Measurements from ENCODE around the gene LYAR. TPM values are rescaled to one million over a fixed set of nuclear protein-coding genes. Genes with fewer than 3 reads are reported as not detected.

The LYAR gene, protein sequence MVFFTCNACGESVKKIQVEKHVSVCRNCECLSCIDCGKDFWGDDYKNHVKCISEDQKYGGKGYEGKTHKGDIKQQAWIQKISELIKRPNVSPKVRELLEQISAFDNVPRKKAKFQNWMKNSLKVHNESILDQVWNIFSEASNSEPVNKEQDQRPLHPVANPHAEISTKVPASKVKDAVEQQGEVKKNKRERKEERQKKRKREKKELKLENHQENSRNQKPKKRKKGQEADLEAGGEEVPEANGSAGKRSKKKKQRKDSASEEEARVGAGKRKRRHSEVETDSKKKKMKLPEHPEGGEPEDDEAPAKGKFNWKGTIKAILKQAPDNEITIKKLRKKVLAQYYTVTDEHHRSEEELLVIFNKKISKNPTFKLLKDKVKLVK
- total RNA-seq, result 10 to 100 TPM; 14.6 to 18.2 TPM
- 16.9 to 35.1 reads per million in 2 donors for total RNA-seq

DNA sequence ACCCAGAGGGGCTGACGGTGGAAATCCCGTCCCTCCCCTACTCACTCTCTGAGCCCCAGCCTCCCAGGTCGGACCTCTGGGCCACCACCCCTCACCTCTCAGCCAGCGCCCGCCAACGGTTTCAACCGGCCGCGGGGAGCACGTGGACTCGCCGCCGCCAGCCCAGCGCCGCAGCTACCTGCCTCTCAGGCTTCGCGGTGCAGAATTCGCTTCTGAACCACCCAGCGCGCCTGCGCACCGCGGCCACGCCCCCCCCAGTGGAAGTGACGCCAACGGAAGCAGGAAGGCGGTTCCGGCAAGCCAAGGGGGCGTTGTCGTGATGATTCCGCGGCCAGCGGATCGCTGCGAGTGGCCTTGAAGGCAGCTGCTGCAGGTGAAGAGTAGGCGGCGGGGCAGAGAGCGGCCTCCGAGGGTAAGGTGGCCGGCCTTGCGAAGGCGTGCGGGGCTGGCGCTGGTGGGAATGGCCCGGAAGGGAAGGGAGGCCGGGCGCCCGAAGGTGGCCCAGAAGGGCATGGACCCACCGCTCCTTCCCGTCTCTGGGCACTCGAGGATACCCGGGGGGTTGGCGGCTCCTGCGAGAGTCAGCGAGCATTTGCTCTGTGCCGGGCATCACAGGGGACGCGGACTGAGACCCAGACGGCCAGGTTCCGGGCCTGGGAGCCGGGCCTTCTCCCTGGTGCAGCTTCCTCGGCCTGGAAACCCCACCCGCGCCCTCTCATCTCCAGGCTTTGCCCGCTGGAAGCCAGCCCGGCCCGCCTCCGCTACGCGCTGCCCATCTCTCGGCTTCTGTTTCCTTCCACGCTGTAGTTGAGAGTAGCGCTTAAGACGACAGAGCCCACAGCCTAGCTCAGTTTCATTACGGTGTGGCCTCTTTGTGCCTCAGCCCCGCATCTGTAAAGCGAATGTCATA is at the start of gene LYAR, which contains the start of gene ZBTB49:
TSS of gene LYAR (minus strand) at position 214 of the 910 bp plus-strand sequence. CDS start 6,412 bp downstream, outside the sequence.
TSS of gene ZBTB49 (plus strand) at position 311 of the 910 bp plus-strand sequence. CDS start 9,695 bp downstream, outside the sequence.
- ATAC-seq, result peak; percentile 93
- Mint-ChIP-seq H3K4me3 (peak within 1 kb of the TSS; percentile 97), H3K27me3 (no peaks in the 10 kb centered on the region), H3K36me3 (ENCODE audit: low read depth) (peaks cover 5% of the 10 kb centered on the region), H3K27ac (peak within 1 kb of the TSS; percentile 87), H3K4me1 (peaks cover 43% of the 10 kb centered on the region)
- DNase-seq, result peak; percentile 90 to 96 (median 96)
- H3K9me3 ChIP-seq (ENCODE audit: control insufficient read depth, low read length, poor library complexity, severe bottlenecking), result no peaks in the 10 kb centered on the region

DNA sequence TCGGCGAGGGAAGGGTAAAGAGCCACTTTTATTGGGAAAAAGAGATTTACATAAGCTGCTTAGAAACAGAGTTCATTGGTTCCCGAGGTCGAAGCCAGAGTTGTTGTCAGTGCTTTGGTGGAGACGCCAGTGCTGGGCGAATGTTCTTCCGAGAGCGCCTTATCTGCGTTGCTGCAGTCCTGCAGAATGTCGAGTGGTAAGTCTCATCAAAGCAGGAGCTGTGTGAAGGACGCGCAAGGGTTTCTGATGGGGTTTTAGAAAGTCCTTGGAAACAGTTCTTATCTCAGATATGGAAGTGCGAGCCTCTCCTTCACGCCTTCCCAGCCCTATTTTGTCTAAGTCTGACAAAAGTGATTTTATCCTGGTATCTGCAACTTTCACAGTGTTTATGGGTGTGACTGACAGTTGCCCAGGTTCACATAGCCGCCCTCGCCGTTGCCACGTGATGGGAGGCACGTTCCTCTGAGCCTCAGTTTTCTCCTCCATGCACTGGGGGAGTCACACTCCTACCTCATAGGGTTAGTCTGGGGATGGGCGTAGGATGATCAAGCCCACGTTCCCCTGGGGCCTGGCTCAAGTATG is 49.6 kb upstream of the LYAR start:
- Mint-ChIP-seq H3K4me3 (no peak overlapping the region), H3K36me3 (ENCODE audit: low read depth) (no peaks in the 10 kb centered on the region), H3K27me3 (no peaks in the 10 kb centered on the region), H3K27ac (no peak overlapping the region), H3K4me1 (peaks cover 8% of the 10 kb centered on the region)
- ATAC-seq, result no peak
- no peaks in the 10 kb centered on the region for H3K9me3 ChIP-seq (ENCODE audit: control insufficient read depth, low read length, poor library complexity, severe bottlenecking)
- no peak for DNase-seq

DNA sequence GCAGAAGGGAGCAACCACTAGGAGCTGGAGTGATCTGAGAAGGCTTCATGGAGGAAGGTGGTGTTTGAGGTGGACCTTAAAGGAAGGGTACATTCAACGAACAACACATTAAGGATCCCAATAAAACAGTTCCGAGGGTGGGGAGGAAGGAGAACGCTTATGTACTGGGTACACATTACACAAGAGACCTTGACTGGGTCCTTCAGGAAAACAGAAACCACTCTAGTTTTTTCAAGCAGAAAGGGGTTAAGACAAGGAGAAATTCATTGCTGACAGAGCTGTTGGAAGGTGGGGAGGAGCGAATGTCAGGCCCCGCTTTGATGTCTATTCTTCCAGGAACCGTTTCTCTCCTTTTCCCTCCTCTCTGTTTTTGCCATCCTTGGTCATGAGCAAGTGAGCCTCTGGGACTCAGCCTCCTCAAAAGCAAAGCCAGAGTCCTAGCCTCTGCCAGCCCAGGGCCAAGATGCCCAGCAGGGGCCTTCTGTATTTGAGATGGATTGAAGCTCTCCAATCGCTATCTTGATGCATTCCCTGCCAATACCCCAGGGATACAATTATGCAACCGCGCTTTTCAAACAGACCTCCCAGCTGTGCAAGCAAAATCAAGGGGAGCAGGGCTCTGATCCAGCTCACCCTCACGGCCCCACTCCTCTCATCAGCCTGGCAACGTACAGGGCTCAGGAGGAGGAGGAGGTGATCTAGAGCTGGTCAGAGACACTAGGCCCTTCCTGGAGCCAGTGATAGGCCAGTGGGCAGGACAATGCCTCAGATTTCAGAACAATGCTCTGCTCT is 48.5 kb upstream of the LYAR start:
- Mint-ChIP-seq H3K27ac (no peak overlapping the region), H3K27me3 (no peaks in the 10 kb centered on the region), H3K4me3 (no peak overlapping the region), H3K36me3 (ENCODE audit: low read depth) (no peaks in the 10 kb centered on the region), H3K4me1 (peaks cover 8% of the 10 kb centered on the region)
- no peaks in the 10 kb centered on the region for H3K9me3 ChIP-seq (ENCODE audit: control insufficient read depth, low read length, poor library complexity, severe bottlenecking)
- ATAC-seq, result no peak
- no peak for DNase-seq

DNA sequence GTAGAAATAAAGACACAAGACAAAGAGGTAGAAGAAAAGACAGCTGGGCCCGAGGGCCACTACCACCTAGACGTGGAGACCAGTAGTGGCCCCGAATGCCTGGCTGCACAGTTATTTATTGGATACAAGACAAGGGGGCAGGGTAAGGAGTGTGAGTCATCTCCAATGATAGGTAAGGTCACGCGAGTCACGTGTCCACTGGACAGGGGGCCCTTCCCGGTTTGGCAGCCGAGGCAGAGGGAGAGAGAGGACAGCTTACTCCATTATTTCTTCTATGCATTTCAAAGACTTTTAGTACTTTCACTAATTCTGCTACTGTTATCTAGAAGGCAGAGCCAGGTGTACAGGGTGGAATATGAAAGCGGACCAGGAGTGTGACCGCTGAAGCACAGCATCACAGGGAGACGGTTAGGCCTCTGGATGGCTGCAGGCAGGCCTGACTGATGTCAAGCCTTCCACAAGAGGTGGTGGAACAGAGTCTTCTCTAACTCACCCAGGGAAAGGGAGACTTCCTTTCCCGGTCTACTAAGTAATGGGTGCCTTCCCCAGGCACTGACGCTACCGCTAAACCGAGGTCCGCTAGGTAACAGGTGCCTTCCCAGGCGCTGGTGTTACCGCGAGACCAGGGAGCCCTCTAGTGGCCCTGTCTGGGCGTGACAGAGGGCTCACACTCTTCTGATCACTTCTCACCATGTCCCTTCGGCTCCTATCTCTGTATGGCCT is 45.0 kb upstream of the LYAR start:
- H3K27me3 Mint-ChIP-seq, result no peaks in the 10 kb centered on the region
- DNase-seq, result peak; percentile 54 to 69 (median 59)
- peak; percentile 93 for ATAC-seq
- no peaks in the 10 kb centered on the region for H3K9me3 ChIP-seq (ENCODE audit: control insufficient read depth, low read length, poor library complexity, severe bottlenecking)
- no peak overlapping the region for H3K27ac Mint-ChIP-seq
- H3K36me3 Mint-ChIP-seq (ENCODE audit: low read depth), result no peaks in the 10 kb centered on the region
- H3K4me3 Mint-ChIP-seq, result peak overlapping the region; percentile 41
- peaks cover 6% of the 10 kb centered on the region for H3K4me1 Mint-ChIP-seq

DNA sequence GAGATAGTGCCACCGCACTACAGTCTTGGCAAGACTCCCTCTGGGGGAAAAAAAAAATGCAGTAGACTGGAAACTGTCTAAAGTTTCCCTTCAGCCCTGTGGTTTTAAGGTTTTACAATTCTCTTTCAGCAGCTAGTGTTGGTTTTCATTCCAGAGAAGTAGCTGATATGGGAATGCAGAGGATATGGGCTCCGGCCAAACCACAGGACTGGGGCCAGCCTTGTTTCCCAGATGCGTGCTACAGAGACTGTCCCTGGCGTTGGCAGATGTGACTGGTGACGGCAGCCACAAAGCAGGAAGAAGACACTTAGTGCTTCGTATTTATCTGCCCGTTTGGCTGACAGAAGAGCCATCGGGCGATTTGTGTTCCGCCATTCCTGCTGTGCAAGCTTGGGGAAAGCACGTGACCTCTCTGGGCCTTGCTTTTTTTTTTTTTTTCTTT is 43.3 kb upstream of the LYAR start:
- no peak for ATAC-seq
- DNase-seq, result no peak
- Mint-ChIP-seq H3K27me3 (no peaks in the 10 kb centered on the region), H3K4me1 (peaks cover 6% of the 10 kb centered on the region), H3K4me3 (no peak overlapping the region), H3K36me3 (ENCODE audit: low read depth) (no peaks in the 10 kb centered on the region), H3K27ac (no peak overlapping the region)
- H3K9me3 ChIP-seq (ENCODE audit: control insufficient read depth, low read length, poor library complexity, severe bottlenecking), result no peaks in the 10 kb centered on the region

DNA sequence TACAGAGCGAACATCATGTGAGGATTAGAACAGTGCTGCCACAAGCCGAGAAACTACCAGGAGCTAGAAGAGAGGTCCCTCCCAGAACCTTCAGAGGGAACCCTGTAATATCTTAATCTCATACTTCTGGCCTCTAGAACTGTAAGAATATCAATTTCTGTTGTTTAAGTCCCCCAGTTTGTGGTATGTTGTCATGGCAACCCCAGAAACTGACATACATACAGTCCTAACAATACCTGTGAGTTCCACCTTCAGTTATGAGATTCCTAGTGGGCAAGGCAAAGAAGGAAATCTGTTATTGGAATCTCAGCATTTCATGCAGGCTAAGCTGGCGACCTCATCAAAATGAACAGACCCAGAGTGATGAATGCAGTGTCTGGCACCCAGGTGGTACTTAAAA is 42.6 kb upstream of the LYAR start:
- no peak for DNase-seq
- H3K9me3 ChIP-seq (ENCODE audit: control insufficient read depth, low read length, poor library complexity, severe bottlenecking), result no peaks in the 10 kb centered on the region
- Mint-ChIP-seq H3K36me3 (ENCODE audit: low read depth) (no peaks in the 10 kb centered on the region), H3K27me3 (no peaks in the 10 kb centered on the region), H3K27ac (no peak overlapping the region), H3K4me3 (no peak overlapping the region), H3K4me1 (peaks cover 6% of the 10 kb centered on the region)
- ATAC-seq, result no peak

DNA sequence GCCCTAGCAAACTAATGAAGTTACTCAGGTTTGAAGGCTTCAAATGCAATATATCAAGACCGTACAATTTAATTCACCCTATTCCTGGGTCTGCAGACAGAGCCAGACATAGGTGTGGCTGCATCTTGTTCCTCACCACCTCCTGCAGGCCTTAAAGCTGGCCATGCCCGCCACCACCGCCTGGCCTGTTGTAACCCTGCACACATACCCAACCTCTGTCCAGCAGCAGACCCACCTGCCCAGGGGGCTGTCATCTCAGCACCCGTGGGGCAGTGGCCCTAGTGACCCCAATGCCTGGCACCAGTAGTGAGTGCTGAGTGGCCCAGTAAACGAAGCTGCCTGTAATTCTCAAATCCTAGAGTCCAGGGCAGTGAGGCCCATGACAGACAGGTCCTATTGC is 40.8 kb upstream of the LYAR start:
- H3K9me3 ChIP-seq (ENCODE audit: control insufficient read depth, low read length, poor library complexity, severe bottlenecking), result no peaks in the 10 kb centered on the region
- H3K4me3 Mint-ChIP-seq, result no peak overlapping the region
- H3K27ac Mint-ChIP-seq, result no peak overlapping the region
- DNase-seq (no peak), ATAC-seq (no peak)
- peaks cover 6% of the 10 kb centered on the region for H3K4me1 Mint-ChIP-seq
- H3K27me3 Mint-ChIP-seq, result no peaks in the 10 kb centered on the region
- no peaks in the 10 kb centered on the region for H3K36me3 Mint-ChIP-seq (ENCODE audit: low read depth)

DNA sequence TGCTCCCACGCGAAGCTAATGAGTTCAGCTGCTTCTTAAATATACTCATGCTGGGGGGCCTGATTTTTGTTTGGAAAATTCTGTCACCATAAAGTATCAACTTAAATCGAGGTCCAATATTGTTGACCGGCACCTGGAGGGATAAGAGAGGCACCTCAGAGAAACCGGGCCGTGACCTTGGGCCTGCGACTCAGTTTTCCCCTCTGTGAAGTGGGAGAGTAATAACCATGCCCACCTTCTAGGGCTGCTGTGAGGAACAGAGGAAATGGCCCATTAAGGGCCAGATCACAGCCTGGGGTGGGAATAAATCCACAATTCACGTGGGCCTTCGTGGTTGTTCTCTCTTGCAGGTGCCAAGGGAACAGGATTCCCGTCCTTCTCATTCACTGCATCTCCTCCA is 39.5 kb upstream of the LYAR start:
- H3K9me3 ChIP-seq (ENCODE audit: control insufficient read depth, low read length, poor library complexity, severe bottlenecking), result no peaks in the 10 kb centered on the region
- DNase-seq, result no peak
- Mint-ChIP-seq H3K27me3 (no peaks in the 10 kb centered on the region), H3K4me1 (no peaks in the 10 kb centered on the region), H3K4me3 (no peak overlapping the region), H3K36me3 (ENCODE audit: low read depth) (no peaks in the 10 kb centered on the region), H3K27ac (no peak overlapping the region)
- ATAC-seq, result no peak

DNA sequence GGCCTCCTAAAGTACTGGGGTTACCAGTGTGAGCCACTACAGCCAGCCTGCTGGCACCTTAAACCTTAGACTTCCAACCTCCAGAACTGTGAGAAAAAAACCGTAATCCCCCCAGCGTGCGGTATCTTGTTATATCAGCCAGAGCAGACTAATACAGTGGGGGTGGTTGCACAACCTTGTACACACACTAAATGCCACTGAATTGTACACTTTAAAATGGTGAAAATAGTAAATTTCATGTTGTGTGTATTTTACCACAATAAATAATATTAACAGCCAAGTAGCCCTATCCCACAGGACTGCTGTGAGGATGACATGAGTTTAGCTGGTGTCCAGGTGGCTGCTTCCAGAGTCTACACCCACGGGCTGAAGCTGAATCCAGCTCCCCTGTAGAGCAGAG is 38.9 kb upstream of the LYAR start:
- Mint-ChIP-seq H3K27me3 (no peaks in the 10 kb centered on the region), H3K4me3 (no peak overlapping the region), H3K36me3 (ENCODE audit: low read depth) (no peaks in the 10 kb centered on the region), H3K4me1 (peaks cover 2% of the 10 kb centered on the region), H3K27ac (no peak overlapping the region)
- no peaks in the 10 kb centered on the region for H3K9me3 ChIP-seq (ENCODE audit: control insufficient read depth, low read length, poor library complexity, severe bottlenecking)
- DNase-seq (no peak), ATAC-seq (no peak)

DNA sequence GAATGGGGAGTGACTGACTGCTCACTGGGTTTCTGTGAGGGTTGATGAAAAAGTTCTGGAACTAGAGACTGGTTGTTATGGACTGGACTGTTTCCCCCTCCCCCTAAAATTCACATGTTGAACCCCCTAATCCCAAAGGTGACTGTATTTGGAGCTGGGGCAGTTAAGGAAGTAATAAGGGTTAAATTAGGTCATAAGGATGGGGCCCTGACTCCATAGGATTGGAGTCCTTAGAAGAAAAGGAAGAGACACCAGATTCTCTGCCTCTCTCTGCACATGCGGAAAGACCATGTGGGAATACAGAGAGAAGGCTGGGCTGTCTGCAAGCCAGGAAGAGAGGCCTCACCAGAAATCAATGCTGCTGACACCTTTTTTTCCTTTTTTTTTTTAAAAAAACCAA is 38.3 kb upstream of the LYAR start:
- no peak overlapping the region for H3K27ac Mint-ChIP-seq
- DNase-seq, result no peak
- H3K36me3 Mint-ChIP-seq (ENCODE audit: low read depth), result no peaks in the 10 kb centered on the region
- H3K4me3 Mint-ChIP-seq, result no peak overlapping the region
- H3K4me1 Mint-ChIP-seq, result peaks cover 4% of the 10 kb centered on the region
- H3K27me3 Mint-ChIP-seq, result no peaks in the 10 kb centered on the region
- ATAC-seq, result no peak
- H3K9me3 ChIP-seq (ENCODE audit: control insufficient read depth, low read length, poor library complexity, severe bottlenecking), result no peaks in the 10 kb centered on the region

DNA sequence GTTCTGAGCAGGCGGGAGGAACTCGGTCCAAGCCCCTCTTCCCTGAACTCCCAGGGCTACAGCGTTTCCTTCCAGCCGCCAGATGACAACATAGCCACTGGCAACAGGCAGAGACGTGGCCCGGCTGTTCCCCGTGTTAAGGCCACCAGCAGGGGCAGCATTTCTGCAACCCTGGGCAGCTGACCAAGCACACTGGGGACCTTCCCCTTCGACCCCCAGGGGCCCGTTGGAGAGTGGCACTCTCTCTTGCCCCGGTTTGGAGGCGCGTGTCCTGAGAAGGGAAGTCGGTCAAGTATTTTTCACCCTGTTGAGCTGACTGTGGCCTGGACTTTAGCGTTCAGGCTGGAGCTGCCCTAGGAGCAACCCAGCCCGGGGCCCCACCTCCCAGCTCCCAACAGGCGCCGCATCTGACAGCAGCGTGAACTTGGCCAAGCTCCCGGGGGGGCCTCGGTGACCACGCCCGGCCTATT is 37.7 kb upstream of the LYAR start:
- Mint-ChIP-seq H3K27me3 (no peaks in the 10 kb centered on the region), H3K4me3 (no peak overlapping the region), H3K27ac (peak overlapping the region; percentile 63), H3K36me3 (ENCODE audit: low read depth) (no peaks in the 10 kb centered on the region), H3K4me1 (peaks cover 4% of the 10 kb centered on the region)
- no peak for DNase-seq
- no peaks in the 10 kb centered on the region for H3K9me3 ChIP-seq (ENCODE audit: control insufficient read depth, low read length, poor library complexity, severe bottlenecking)
- no peak for ATAC-seq

DNA sequence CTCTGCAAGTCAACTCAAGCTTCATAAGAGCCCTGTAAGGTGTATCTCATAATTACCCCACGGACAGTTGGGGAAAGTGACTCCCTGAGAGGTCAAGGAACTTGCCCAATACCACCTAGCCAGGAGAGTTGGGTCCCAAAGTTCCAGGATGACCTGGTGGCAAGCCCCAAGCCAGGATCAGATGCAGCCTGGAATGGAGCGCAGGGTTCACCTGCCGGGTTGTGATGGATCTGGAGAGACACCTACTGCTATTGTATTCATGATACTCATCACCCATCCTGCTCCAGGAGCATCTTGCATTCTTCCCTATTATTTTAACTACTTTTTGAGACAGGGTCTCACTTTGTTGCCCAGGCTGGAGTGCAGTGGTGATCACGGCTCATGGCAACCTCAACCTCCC is 36.2 kb upstream of the LYAR start:
- H3K9me3 ChIP-seq (ENCODE audit: control insufficient read depth, low read length, poor library complexity, severe bottlenecking), result no peaks in the 10 kb centered on the region
- Mint-ChIP-seq H3K36me3 (ENCODE audit: low read depth) (peaks cover 4% of the 10 kb centered on the region), H3K27ac (no peak overlapping the region), H3K4me3 (no peak overlapping the region), H3K27me3 (no peaks in the 10 kb centered on the region), H3K4me1 (peaks cover 4% of the 10 kb centered on the region)
- no peak for DNase-seq
- no peak for ATAC-seq

All from T-helper 17 cell (primary cell).